ENCODE results near the gene UCK1. TPM values are rescaled to one million over a fixed set of nuclear protein-coding genes. Genes with fewer than 3 reads are reported as not detected.
A peak's percentile ranks its signal among the peaks of the same experiment; 100 is the strongest.

Gene UCK1
- total RNA-seq, 2 donors from 2014 or later, result 47.6 to 48.2 TPM

GRCh38 chr9:131487001-131487400, 44.1 kb downstream of the UCK1 start:
- TF ChIP-seq POLR2AphosphoS5 (IDR thresholded peaks at IDR 0.05) (no peak), CTCF (IDR thresholded peaks at IDR 0.05) (no peak), POLR2A (IDR thresholded peaks at IDR 0.05) (no peak)
- Histone ChIP-seq H3K9me3 (no peaks in the 10 kb centered on the region), H3K4me1 (replicated peaks) (peaks cover 16% of the 10 kb centered on the region), H3K36me3 (peaks cover 30 to 44% of the 10 kb centered on the region in 2 donors), H3K27me3 (replicated peaks; ENCODE audit: insufficient read depth) (no peaks in the 10 kb centered on the region), H3K4me3 (no peak overlapping the region), H3K27ac (peak overlapping the region in 1 of 2 donors; percentile 14)
- no peak for DNase-seq (ENCODE audit: low spot score)
- intact Hi-C loops (cut with DNase I), result no loop called here
- WGBS, result 55% methylated on average over 9 of the region's 9 CpGs

- H3K4me3 ChIP-seq, result no peak overlapping the region
- H3K36me3 ChIP-seq, result peaks cover 22 to 33% of the 10 kb centered on the region in 2 donors
- H3K27ac ChIP-seq, result peak overlapping the region; percentile 14 to 35
- intact Hi-C loops (cut with DNase I), result no loop called here
- no peak for DNase-seq (ENCODE audit: low spot score)
- H3K9me3 ChIP-seq, result no peaks in the 10 kb centered on the region
- no peaks in the 10 kb centered on the region for H3K27me3 ChIP-seq (replicated peaks; ENCODE audit: insufficient read depth)
- H3K4me1 ChIP-seq (replicated peaks), result peaks cover 21% of the 10 kb centered on the region
- WGBS, result 60% methylated on average over 19 of the region's 19 CpGs
- TF ChIP-seq POLR2AphosphoS5 (IDR thresholded peaks at IDR 0.05) (no peak), POLR2A (IDR thresholded peaks at IDR 0.05) (no peak), CTCF (IDR thresholded peaks at IDR 0.05) (no peak)
Observed at GRCh38 chr9:131485728-131486422, 45.2 kb downstream of the UCK1 start.

GRCh38 chr9:131485206-131485605, 45.9 kb downstream of the UCK1 start:
- WGBS, result 88% methylated on average over 10 of the region's 12 CpGs
- no peaks in the 10 kb centered on the region for H3K9me3 ChIP-seq
- H3K27ac ChIP-seq, result peak overlapping the region; percentile 14 to 21
- H3K4me1 ChIP-seq (replicated peaks), result peaks cover 21% of the 10 kb centered on the region
- DNase-seq (ENCODE audit: low spot score), result no peak
- no peaks in the 10 kb centered on the region for H3K27me3 ChIP-seq (replicated peaks; ENCODE audit: insufficient read depth)
- no peak overlapping the region for H3K4me3 ChIP-seq
- intact Hi-C loops (cut with DNase I), result no loop called here
- TF ChIP-seq CTCF (IDR thresholded peaks at IDR 0.05) (no peak), POLR2AphosphoS5 (IDR thresholded peaks at IDR 0.05) (no peak)
- peaks cover 22 to 28% of the 10 kb centered on the region in 2 donors for H3K36me3 ChIP-seq

GRCh38 chr9:131484560-131485185, 46.4 kb downstream of the UCK1 start:
- WGBS, result 94% methylated on average over 15 of the region's 15 CpGs
- no peak for DNase-seq (ENCODE audit: low spot score)
- intact Hi-C loops (cut with DNase I), result no loop called here
- TF ChIP-seq POLR2AphosphoS5 (IDR thresholded peaks at IDR 0.05) (no peak), CTCF (IDR thresholded peaks at IDR 0.05) (no peak), POLR2A (IDR thresholded peaks at IDR 0.05) (no peak)
- H3K4me3 ChIP-seq, result no peak overlapping the region
- H3K4me1 ChIP-seq (replicated peaks), result peaks cover 21% of the 10 kb centered on the region
- peak overlapping the region; percentile 21 to 66 for H3K27ac ChIP-seq
- H3K36me3 ChIP-seq, result peaks cover 21 to 26% of the 10 kb centered on the region in 2 donors
- no peaks in the 10 kb centered on the region for H3K9me3 ChIP-seq
- no peaks in the 10 kb centered on the region for H3K27me3 ChIP-seq (replicated peaks; ENCODE audit: insufficient read depth)

GRCh38 chr9:131484051-131484445, 47.0 kb downstream of the UCK1 start:
- Histone ChIP-seq H3K4me3 (no peak overlapping the region), H3K9me3 (no peaks in the 10 kb centered on the region), H3K4me1 (replicated peaks) (peaks cover 21% of the 10 kb centered on the region), H3K27me3 (replicated peaks; ENCODE audit: insufficient read depth) (no peaks in the 10 kb centered on the region), H3K27ac (peak overlapping the region; percentile 58 to 66), H3K36me3 (peaks cover 15 to 29% of the 10 kb centered on the region in 2 donors)
- 89% methylated on average over 7 of the region's 7 CpGs for WGBS
- TF ChIP-seq POLR2A (IDR thresholded peaks at IDR 0.05) (no peak), POLR2AphosphoS5 (IDR thresholded peaks at IDR 0.05) (no peak), CTCF (IDR thresholded peaks at IDR 0.05) (no peak)
- intact Hi-C loops (cut with DNase I), result no loop called here
- no peak for DNase-seq (ENCODE audit: low spot score)
